ENCODE data around the gene KRT86. TPM values are rescaled to one million over a fixed set of nuclear protein-coding genes. Genes with fewer than 3 reads are reported as not detected.

The KRT86 gene
- total RNA-seq, 1 donor from 2014 or later: not detected

GRCh38 chr12:52227606-52228166, 46.8 kb upstream of the KRT86 start:
- H3K27me3 ChIP-seq: peaks cover 36% of the 10 kb centered on the region
- Mint-ChIP-seq H3K27me3 (ENCODE audit: insufficient read depth, low read depth) (peaks cover 26% of the 10 kb centered on the region), H3K4me1 (peaks cover 16% of the 10 kb centered on the region)

GRCh38 chr12:52228366-52228765, 46.1 kb upstream of the KRT86 start:
- peaks cover under 1% of the 10 kb centered on the region for H3F3A ChIP-seq (ENCODE audit: low read depth)
- H3K4me2 ChIP-seq: no peak overlapping the region
- H3K27me3 ChIP-seq: peaks cover 38% of the 10 kb centered on the region
- H2AFZ ChIP-seq (replicated peaks): no peak overlapping the region
- H3K4me1 ChIP-seq: peaks cover 9% of the 10 kb centered on the region
- no peak overlapping the region for H3K4me3 Mint-ChIP-seq
- H3K27ac ChIP-seq: no peak overlapping the region
- no peaks in the 10 kb centered on the region for H3K36me3 Mint-ChIP-seq
- no peak for TF ChIP-seq EZH2phosphoT487 (IDR thresholded peaks at IDR 0.05)
- TF ChIP-seq CTCF (IDR thresholded peaks at IDR 0.05): no peak
- TF ChIP-seq EZH2 (IDR thresholded peaks at IDR 0.05): no peak
- H3K9ac ChIP-seq: no peak overlapping the region
- no peaks in the 10 kb centered on the region for H3K36me3 ChIP-seq
- no peaks in the 10 kb centered on the region for H4K20me1 ChIP-seq (ENCODE audit: low read depth)
- no peak overlapping the region for H3K4me3 ChIP-seq
- peaks cover 28% of the 10 kb centered on the region for H3K27me3 Mint-ChIP-seq (ENCODE audit: insufficient read depth, low read depth)
- DNase-seq (ENCODE audit: low spot score): no peak
- H3K9me3 Mint-ChIP-seq: peaks cover 2% of the 10 kb centered on the region
- H3K9me3 ChIP-seq (ENCODE audit: low read depth): no peaks in the 10 kb centered on the region
- H3K27ac Mint-ChIP-seq: no peak overlapping the region
- no peaks in the 10 kb centered on the region for H3K79me2 ChIP-seq (ENCODE audit: low read depth)
- peaks cover 16% of the 10 kb centered on the region for H3K4me1 Mint-ChIP-seq

More at GRCh38 chr12:52227606-52228166, 46.8 kb upstream of the KRT86 start:
- Histone ChIP-seq H3K79me2 (ENCODE audit: low read depth) (no peaks in the 10 kb centered on the region), H3K4me3 (no peak overlapping the region), H2AFZ (replicated peaks) (no peak overlapping the region), H3K4me2 (no peak overlapping the region), H3K36me3 (no peaks in the 10 kb centered on the region), H3K9ac (no peak overlapping the region), H3K27ac (no peak overlapping the region), H3K9me3 (ENCODE audit: low read depth) (no peaks in the 10 kb centered on the region), H4K20me1 (ENCODE audit: low read depth) (no peaks in the 10 kb centered on the region), H3K4me1 (peaks cover 4% of the 10 kb centered on the region), H3F3A (ENCODE audit: low read depth) (no peaks in the 10 kb centered on the region)
- no peaks in the 10 kb centered on the region for H3K36me3 Mint-ChIP-seq
- no peak overlapping the region for H3K27ac Mint-ChIP-seq
- no peak overlapping the region for H3K4me3 Mint-ChIP-seq
- no peak for DNase-seq (ENCODE audit: low spot score)
- TF ChIP-seq CTCF (IDR thresholded peaks at IDR 0.05) (no peak), EZH2phosphoT487 (IDR thresholded peaks at IDR 0.05) (no peak), EZH2 (IDR thresholded peaks at IDR 0.05) (no peak)
- peaks cover 2% of the 10 kb centered on the region for H3K9me3 Mint-ChIP-seq

- Histone ChIP-seq H3K4me3 (no peak overlapping the region), H3F3A (ENCODE audit: low read depth) (peaks cover 6% of the 10 kb centered on the region), H3K79me2 (ENCODE audit: low read depth) (no peaks in the 10 kb centered on the region), H3K36me3 (no peaks in the 10 kb centered on the region), H3K27me3 (peaks cover 44% of the 10 kb centered on the region), H2AFZ (replicated peaks) (no peak overlapping the region), H3K4me2 (no peak overlapping the region), H3K9ac (no peak overlapping the region), H3K4me1 (peaks cover 12% of the 10 kb centered on the region), H3K27ac (no peak overlapping the region), H4K20me1 (ENCODE audit: low read depth) (no peaks in the 10 kb centered on the region), H3K9me3 (ENCODE audit: low read depth) (no peaks in the 10 kb centered on the region)
- H3K36me3 Mint-ChIP-seq: no peaks in the 10 kb centered on the region
- H3K4me1 Mint-ChIP-seq: peaks cover 19% of the 10 kb centered on the region
- peaks cover 29% of the 10 kb centered on the region for H3K27me3 Mint-ChIP-seq (ENCODE audit: insufficient read depth, low read depth)
- no peak for DNase-seq (ENCODE audit: low spot score)
- TF ChIP-seq CTCF (IDR thresholded peaks at IDR 0.05) (no peak), EZH2 (IDR thresholded peaks at IDR 0.05) (no peak), EZH2phosphoT487 (IDR thresholded peaks at IDR 0.05) (no peak)
- H3K27ac Mint-ChIP-seq: no peak overlapping the region
- H3K4me3 Mint-ChIP-seq: no peak overlapping the region
- no peaks in the 10 kb centered on the region for H3K9me3 Mint-ChIP-seq
Observed at GRCh38 chr12:52228931-52229330, 45.5 kb upstream of the KRT86 start.
